Pancreas (tissue), 10 donors: ENCODE measurements around the gene BMPR1A. TPM values are rescaled to one million over a fixed set of nuclear protein-coding genes. Genes with fewer than 3 reads are reported as not detected.

Source experiments
- ATAC-seq, 4 donors: fragments of 200-7000 bp; cut with Tn5 transposase; one replicate each; pipeline versions ENCODE4 v1.8.0 to v1.9.1; 2020; ENCODE audit warnings: mild to moderate bottlenecking in 4 of 4, moderate library complexity in 4 of 4
- DNase-seq, 6 donors: peaks; one replicate each; pipeline ENCODE4 v3.0.0-alpha.2; 2020
- FAIRE-seq: peaks from 2 replicates; lab custom pipeline; 2012; peaks lifted over from hg19 to GRCh38; lab: Jason Lieb, UNC
- H3K27ac ChIP-seq, 4 donors: fragments of 200-600 bp; sonication (generic); 1 replicate in 3 of 4; 2 replicates in 1 of 4; pipeline versions ENCODE4 v1.5.0 to v1.8.0; 2020
- H3K27me3 ChIP-seq, 4 donors: fragments of 200-600 bp; one replicate each; pipeline ENCODE4 v1.8.0; 2021
- H3K36me3 ChIP-seq, 3 donors: fragments of 200-600 bp; sonication (generic) in 1 of 3; one replicate each; pipeline versions ENCODE4 v1.5.0 to v1.8.0; 2020 to 2021
- H3K4me1 ChIP-seq, 3 donors: fragments of 200-600 bp; one replicate each; pipeline ENCODE4 v1.8.0; 2021
- H3K4me3 ChIP-seq, 4 donors: fragments of 200-600 bp; sonication (generic) in 2 of 4; one replicate each; pipeline versions ENCODE4 v1.5.0 to v1.8.0; 2020 to 2021
- H3K9me3 ChIP-seq, 4 donors: fragments of 200-600 bp; one replicate each; pipeline ENCODE4 v1.8.0; 2021
- CTCF ChIP-seq, 4 donors: fragments of 200-600 bp; sonication (generic) in 3 of 4; IDR thresholded peaks; one replicate each; pipeline versions ENCODE4 v1.5.0 to v1.8.0; 2021; ENCODE audit warnings: antibody characterized with exemption in 4 of 4
- WGBS, 2 donors: extraction: QIAGEN DNeasy Blood & Tissue Kit; methylation state at CpG; one replicate each; pipeline ENCODE4 v1.1.7; 2013; 5-methylcytosine and 5-hydroxymethylcytosine counted together
- intact Hi-C, 3 donors: fragments of 100-400 bp; cut with DNase I; formaldehyde crosslinking; loops; one replicate each; pipeline versions ENCODE4 v1.11.1 to v1.14.2; 2022
- polyA plus RNA-seq, 2 donors: library from polyadenylated mRNA; stranded (reverse); fragments of 200-250 nt; gene quantifications; one replicate each; pipeline ENCODE4 v1.2.3, GENCODE V29; 2013
- total RNA-seq, 6 donors: library from RNA; stranded (reverse); fragmentation: NEBNext Ultra II Directional in 4 of 6; extraction: Animal tissue kit (Norgen Biotek cat#: 25700) in 4 of 6; gene quantifications; one replicate each; pipeline versions ENCODE4 v1.2.1 to v1.2.4, GENCODE V29; 2021 to 2023
- donor health status: healthy with polysubstance abuse.
- donor health status: DM: no; HTN: no; CAD: no; lungs with moderate emphysema.
- donor health status: DM: no; HTN: no; CAD: no.
- donor health status: control.
- donor health status: control.
- donor health status: Bipolar disorder and iron deficiency.
- donor health status: DM: yes; HTN: yes; CAD: no.
- donor health status: DM: no; HTN: no; CAD: no.
- donor health status: DM: no; HTN: no; CAD: no.
- donor health status: DM: yes; HTN: yes; CAD: no.

Gene BMPR1A
- total and polyA plus RNA-seq, 8 donors, result 3.5 to 22.3 (median 11.1) TPM

- ATAC-seq (no peak), FAIRE-seq (no peak), DNase-seq (no peak)
- no peaks in the 10 kb centered on the region for H3K9me3 ChIP-seq
- no peak for TF ChIP-seq CTCF (IDR thresholded peaks at IDR 0.05)
- peaks cover 5 to 25% (median 16%) of the 10 kb centered on the region in 3 donors for H3K4me1 ChIP-seq
- no peaks in the 10 kb centered on the region for H3K36me3 ChIP-seq
- H3K27ac ChIP-seq, result no peak overlapping the region
- H3K4me3 ChIP-seq, result no peak overlapping the region
- intact Hi-C loops, result no loop called here
- no peaks in the 10 kb centered on the region for H3K27me3 ChIP-seq
These were observed 77.5 kb downstream of the BMPR1A start for GRCh38 chr10:86833969-86834368.

- DNase-seq, result no peak
- no peak overlapping the region for H3K4me3 ChIP-seq
- 84 to 94% methylated on average over 1 of the region's 1 CpG for WGBS, 2 donors
- ATAC-seq, result no peak
- no peaks in the 10 kb centered on the region for H3K27me3 ChIP-seq
- no peak for TF ChIP-seq CTCF (IDR thresholded peaks at IDR 0.05)
- no peaks in the 10 kb centered on the region for H3K9me3 ChIP-seq
- no peak overlapping the region for H3K27ac ChIP-seq
- no peak for FAIRE-seq
- H3K36me3 ChIP-seq, result no peaks in the 10 kb centered on the region
- peaks cover 0 to 14% (median 0%) of the 10 kb centered on the region in 3 donors for H3K4me1 ChIP-seq
- intact Hi-C loops, result no loop called here
These were observed 79.6 kb downstream of the BMPR1A start for GRCh38 chr10:86836044-86836443.

GRCh38 chr10:86837663-86838062 lies 81.2 kb downstream of the BMPR1A start:
- no peaks in the 10 kb centered on the region for H3K27me3 ChIP-seq
- DNase-seq, result no peak
- no peaks in the 10 kb centered on the region for H3K9me3 ChIP-seq
- no peak overlapping the region for H3K4me3 ChIP-seq
- no peak overlapping the region for H3K27ac ChIP-seq
- peaks cover 0 to 14% (median 0%) of the 10 kb centered on the region in 3 donors for H3K4me1 ChIP-seq
- WGBS, 2 donors, result 76 to 77% methylated on average over 7 of the region's 7 CpGs
- intact Hi-C loops, result no loop called here
- FAIRE-seq, result no peak
- TF ChIP-seq CTCF (IDR thresholded peaks at IDR 0.05), result no peak
- peaks cover 0 to 6% (median 0%) of the 10 kb centered on the region in 3 donors for H3K36me3 ChIP-seq
- ATAC-seq, result no peak

- no peak overlapping the region for H3K27ac ChIP-seq
These were observed 84.1 kb downstream of the BMPR1A start for GRCh38 chr10:86840498-86840897.

More at GRCh38 chr10:86840498-86840897, 84.1 kb downstream of the BMPR1A start:
- Histone ChIP-seq H3K4me3 (no peak overlapping the region), H3K9me3 (no peaks in the 10 kb centered on the region), H3K4me1 (no peaks in the 10 kb centered on the region), H3K27me3 (no peaks in the 10 kb centered on the region), H3K36me3 (peaks cover 0 to 10% (median 0%) of the 10 kb centered on the region in 3 donors)
- 92 to 97% methylated on average over 4 of the region's 4 CpGs for WGBS, 2 donors
- TF ChIP-seq CTCF (IDR thresholded peaks at IDR 0.05), result no peak
- DNase-seq, result no peak
- FAIRE-seq, result no peak
- intact Hi-C loops, result no loop called here
- ATAC-seq, result no peak
